Left lung (tissue), 14 donors: Measurements from ENCODE around the gene PLBD2. TPM values are rescaled to one million over a fixed set of nuclear protein-coding genes. Genes with fewer than 3 reads are reported as not detected.
A peak's percentile ranks its signal among the peaks of the same experiment; 100 is the strongest.

Source experiments
- ATAC-seq: fragments of 200-7000 bp; cut with Tn5 transposase; one replicate; pipeline ENCODE4 v1.9.1; 2020; ENCODE audit warnings: moderate library complexity
- DNase-seq, 4 donors: peaks; one replicate each; pipeline ENCODE4 v3.0.0-alpha.2; 2013 to 2020
- H3K27ac ChIP-seq, 2 donors: fragments of 200-600 bp; sonication (generic) in 1 of 2; one replicate each; pipeline versions ENCODE4 v1.5.0 to v1.8.0; 2020 to 2021
- H3K27me3 ChIP-seq, 2 donors: fragments of 200-600 bp; sonication (generic) in 1 of 2; one replicate each; pipeline versions ENCODE4 v1.5.0 to v1.8.0; 2020 to 2021
- H3K36me3 ChIP-seq, 2 donors: fragments of 200-600 bp; sonication (generic) in 1 of 2; one replicate each; pipeline versions ENCODE4 v1.5.0 to v1.8.0; 2020 to 2021
- H3K4me1 ChIP-seq, 2 donors: fragments of 200-600 bp; one replicate each; pipeline ENCODE4 v1.8.0; 2021
- H3K4me3 ChIP-seq, 2 donors: fragments of 200-600 bp; sonication (generic) in 1 of 2; one replicate each; pipeline versions ENCODE4 v1.5.0 to v1.8.0; 2020 to 2021; ENCODE audit warnings: mild to moderate bottlenecking in 1 of 2
- H3K9me3 ChIP-seq, 2 donors: fragments of 200-600 bp; sonication (generic) in 1 of 2; one replicate each; pipeline versions ENCODE4 v1.5.0 to v1.8.0; 2020 to 2021
- intact Hi-C, 2 donors: fragments of 100-400 bp; cut with DNase I; formaldehyde crosslinking; loops; one replicate each; pipeline versions ENCODE4 v1.11.2 to v1.14.2; 2022
- long read RNA-seq, 12 donors: library from polyadenylated mRNA in 2 of 12; unstranded in 2 of 12; transcript quantifications; one replicate each; pipeline ENCODE4 v2.0.0 and lab custom pipeline, GENCODE V29; 2019 to 2026
- polyA plus RNA-seq, 6 donors: library from polyadenylated mRNA; unstranded; fragments of 120-200 nt; gene quantifications; one replicate each; pipeline ENCODE4 v1.2.1, GENCODE V29; 2013; ENCODE audit not compliant: insufficient read length in 6 of 6
- total RNA-seq, 2 donors: library from RNA; stranded (reverse); fragmentation: NEBNext Ultra II Directional; extraction: Animal tissue kit (Norgen Biotek cat#: 25700); gene quantifications; one replicate each; pipeline ENCODE4 v1.2.1, GENCODE V29; 2021
- TF ChIP-seq, protein P1 (sequence below), 2 donors: fragments of 200-600 bp; sonication (generic) in 1 of 2; IDR thresholded peaks; one replicate each; pipeline versions ENCODE4 v1.5.0 to v1.8.0; 2021; ENCODE audit warnings: antibody characterized with exemption in 2 of 2
- donor health status: DM: no; HTN: yes; CAD: no.
- donor health status: DM: no; HTN: no; CAD: no.

PLBD2 gene, protein sequence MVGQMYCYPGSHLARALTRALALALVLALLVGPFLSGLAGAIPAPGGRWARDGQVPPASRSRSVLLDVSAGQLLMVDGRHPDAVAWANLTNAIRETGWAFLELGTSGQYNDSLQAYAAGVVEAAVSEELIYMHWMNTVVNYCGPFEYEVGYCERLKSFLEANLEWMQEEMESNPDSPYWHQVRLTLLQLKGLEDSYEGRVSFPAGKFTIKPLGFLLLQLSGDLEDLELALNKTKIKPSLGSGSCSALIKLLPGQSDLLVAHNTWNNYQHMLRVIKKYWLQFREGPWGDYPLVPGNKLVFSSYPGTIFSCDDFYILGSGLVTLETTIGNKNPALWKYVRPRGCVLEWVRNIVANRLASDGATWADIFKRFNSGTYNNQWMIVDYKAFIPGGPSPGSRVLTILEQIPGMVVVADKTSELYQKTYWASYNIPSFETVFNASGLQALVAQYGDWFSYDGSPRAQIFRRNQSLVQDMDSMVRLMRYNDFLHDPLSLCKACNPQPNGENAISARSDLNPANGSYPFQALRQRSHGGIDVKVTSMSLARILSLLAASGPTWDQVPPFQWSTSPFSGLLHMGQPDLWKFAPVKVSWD
- total RNA-seq = 10 to 100 TPM; 48.7 to 75.0 TPM
- polyA plus RNA-seq = 10 to 100 TPM; 17.7 to 21.9 (median 20.0) TPM
- long read RNA-seq, donor 1, full-length matches to known transcripts = 7 of 7 reads
- long read RNA-seq, donor 1, partial matches to known transcripts = 0 of 7 reads
- long read RNA-seq, donor 1, other reads (novel, unspliced or antisense) = 0 of 7 reads
- long read RNA-seq, donor 2, full-length matches to known transcripts = 3 of 3 reads
- long read RNA-seq, donor 2, partial matches to known transcripts = 0 of 3 reads
- long read RNA-seq, donor 2, other reads (novel, unspliced or antisense) = 0 of 3 reads
- long read RNA-seq, donor 3 = 0 reads
- long read RNA-seq, donor 4 = 0 reads
- long read RNA-seq, donor 5, full-length matches to known transcripts = 2 of 2 reads
- long read RNA-seq, donor 5, partial matches to known transcripts = 0 of 2 reads
- long read RNA-seq, donor 5, other reads (novel, unspliced or antisense) = 0 of 2 reads
- long read RNA-seq, donor 6, full-length matches to known transcripts = 2 of 2 reads
- long read RNA-seq, donor 6, partial matches to known transcripts = 0 of 2 reads
- long read RNA-seq, donor 6, other reads (novel, unspliced or antisense) = 0 of 2 reads
- long read RNA-seq, donor 7, full-length matches to known transcripts = 2 of 2 reads
- long read RNA-seq, donor 7, partial matches to known transcripts = 0 of 2 reads
- long read RNA-seq, donor 7, other reads (novel, unspliced or antisense) = 0 of 2 reads
- long read RNA-seq, donor 8, full-length matches to known transcripts = 2 of 2 reads
- long read RNA-seq, donor 8, partial matches to known transcripts = 0 of 2 reads
- long read RNA-seq, donor 8, other reads (novel, unspliced or antisense) = 0 of 2 reads
- long read RNA-seq, donor 9 = 0 reads
- long read RNA-seq, donor 10, full-length matches to known transcripts = 5 of 6 reads
- long read RNA-seq, donor 10, partial matches to known transcripts = 0 of 6 reads
- long read RNA-seq, donor 10, other reads (novel, unspliced or antisense) = 1 of 6 reads
- long read RNA-seq, donor 11, full-length matches to known transcripts = 10 of 10 reads
- long read RNA-seq, donor 11, partial matches to known transcripts = 0 of 10 reads
- long read RNA-seq, donor 11, other reads (novel, unspliced or antisense) = 0 of 10 reads
- long read RNA-seq, donor 12 = 0 reads

DNA sequence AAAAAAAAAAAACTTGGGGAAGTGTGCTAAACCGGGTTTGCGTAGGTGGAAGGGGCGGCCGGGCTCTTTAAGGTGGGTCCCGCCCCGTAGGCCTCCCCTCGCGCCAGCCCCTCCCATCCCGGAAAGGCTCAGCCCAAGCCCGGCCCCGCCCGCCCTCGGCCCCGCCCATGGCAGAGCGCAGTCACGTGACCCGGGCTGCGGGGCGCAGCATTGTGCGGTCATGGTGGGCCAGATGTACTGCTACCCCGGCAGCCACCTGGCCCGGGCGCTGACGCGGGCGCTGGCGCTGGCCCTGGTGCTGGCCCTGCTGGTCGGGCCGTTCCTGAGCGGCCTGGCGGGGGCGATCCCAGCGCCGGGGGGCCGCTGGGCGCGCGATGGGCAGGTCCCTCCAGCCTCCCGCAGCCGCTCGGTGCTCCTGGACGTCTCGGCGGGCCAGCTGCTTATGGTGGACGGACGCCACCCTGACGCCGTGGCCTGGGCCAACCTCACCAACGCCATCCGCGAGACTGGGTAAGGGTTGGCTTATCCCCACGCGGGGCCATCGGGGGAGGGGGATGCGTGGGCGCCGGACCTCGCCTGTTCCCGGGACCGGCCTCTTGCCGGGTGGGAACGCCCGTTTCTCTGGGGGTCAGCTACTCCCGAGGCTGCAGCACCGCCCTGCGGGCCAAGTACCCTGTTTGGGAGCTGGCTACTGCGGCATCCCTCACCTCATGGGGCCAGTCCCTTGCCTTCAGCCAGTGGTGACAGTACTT is at the start of gene PLBD2:
Gene PLBD2, plus strand, starts transcription at position 207 of the 752 bp plus-strand sequence. Its CDS starts 14 bp downstream, at position 221.
- peak; percentile 98 for ATAC-seq
- intact Hi-C loops = no loop called here

DNA sequence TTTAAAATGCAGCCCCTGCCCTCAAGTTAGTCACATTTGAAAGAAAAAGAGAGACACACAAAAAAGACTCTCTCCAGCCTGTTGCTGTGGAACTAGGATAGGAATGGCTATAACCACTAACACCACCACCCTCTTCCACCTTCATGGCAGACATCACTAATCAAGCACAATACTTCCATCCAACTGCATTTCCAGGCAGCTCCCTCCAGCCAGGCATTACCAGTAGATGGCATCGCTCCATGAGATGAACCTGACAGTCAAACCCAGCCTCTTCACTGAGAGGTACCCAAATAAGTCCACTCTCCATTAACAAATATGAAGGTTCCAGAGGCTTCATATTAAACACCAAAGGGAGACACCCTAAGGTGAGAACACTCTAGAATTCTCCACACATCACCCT is 47.9 kb upstream of the PLBD2 start:
- H3K27me3 ChIP-seq = no peaks in the 10 kb centered on the region
- no peaks in the 10 kb centered on the region for H3K9me3 ChIP-seq
- ATAC-seq = no peak
- no peak for DNase-seq
- intact Hi-C loops = loop anchor here in 1 of 2 donors (10.0 kb wide), 1 partner anchor 114 kb away; the partner anchor contains the start of gene SDSL
- H3K27ac ChIP-seq = no peak overlapping the region
- no peaks in the 10 kb centered on the region for H3K4me1 ChIP-seq
- H3K4me3 ChIP-seq = no peak overlapping the region
- H3K36me3 ChIP-seq = peaks cover 0 to 100% of the 10 kb centered on the region in 2 donors
- TF ChIP-seq, protein P1, sequence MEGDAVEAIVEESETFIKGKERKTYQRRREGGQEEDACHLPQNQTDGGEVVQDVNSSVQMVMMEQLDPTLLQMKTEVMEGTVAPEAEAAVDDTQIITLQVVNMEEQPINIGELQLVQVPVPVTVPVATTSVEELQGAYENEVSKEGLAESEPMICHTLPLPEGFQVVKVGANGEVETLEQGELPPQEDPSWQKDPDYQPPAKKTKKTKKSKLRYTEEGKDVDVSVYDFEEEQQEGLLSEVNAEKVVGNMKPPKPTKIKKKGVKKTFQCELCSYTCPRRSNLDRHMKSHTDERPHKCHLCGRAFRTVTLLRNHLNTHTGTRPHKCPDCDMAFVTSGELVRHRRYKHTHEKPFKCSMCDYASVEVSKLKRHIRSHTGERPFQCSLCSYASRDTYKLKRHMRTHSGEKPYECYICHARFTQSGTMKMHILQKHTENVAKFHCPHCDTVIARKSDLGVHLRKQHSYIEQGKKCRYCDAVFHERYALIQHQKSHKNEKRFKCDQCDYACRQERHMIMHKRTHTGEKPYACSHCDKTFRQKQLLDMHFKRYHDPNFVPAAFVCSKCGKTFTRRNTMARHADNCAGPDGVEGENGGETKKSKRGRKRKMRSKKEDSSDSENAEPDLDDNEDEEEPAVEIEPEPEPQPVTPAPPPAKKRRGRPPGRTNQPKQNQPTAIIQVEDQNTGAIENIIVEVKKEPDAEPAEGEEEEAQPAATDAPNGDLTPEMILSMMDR (IDR thresholded peaks at IDR 0.05) = no peak

More for the DNA sequence above, at the start of gene PLBD2:
- peak within 1 kb of the TSS; percentile 86 for H3K4me3 ChIP-seq
- no peaks in the 10 kb centered on the region for H3K9me3 ChIP-seq
- DNase-seq = peak; percentile 89 to 98 (median 96)
- peak within 1 kb of the TSS; percentile 69 to 80 for H3K27ac ChIP-seq
- H3K4me1 ChIP-seq = peaks cover 0 to 29% of the 10 kb centered on the region in 2 donors
- TF ChIP-seq, protein P1 (IDR thresholded peaks at IDR 0.05) = no peak
- no peaks in the 10 kb centered on the region for H3K36me3 ChIP-seq
- H3K27me3 ChIP-seq = no peaks in the 10 kb centered on the region

DNA sequence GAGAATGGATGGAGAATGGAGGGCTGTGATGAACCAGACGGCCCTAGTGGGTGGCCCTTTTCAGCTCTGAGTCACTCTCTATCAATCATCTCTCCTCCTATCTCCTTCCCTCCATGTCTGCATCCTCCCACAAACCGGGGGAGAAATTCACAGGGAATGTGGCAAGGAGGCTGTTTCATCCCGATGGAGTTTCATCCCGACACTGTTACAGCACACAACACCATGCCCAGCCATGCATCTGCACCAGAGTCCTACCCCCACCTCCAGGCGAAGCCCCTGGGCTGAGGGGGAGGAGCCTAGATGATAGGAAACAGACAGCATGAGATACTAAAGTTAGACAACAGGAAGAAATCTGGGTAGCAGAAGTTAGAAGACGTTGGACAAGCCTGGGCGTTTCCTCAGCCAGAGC is 44.3 kb upstream of the PLBD2 start:
- no peaks in the 10 kb centered on the region for H3K4me1 ChIP-seq
- no peak overlapping the region for H3K27ac ChIP-seq
- no peaks in the 10 kb centered on the region for H3K27me3 ChIP-seq
- no peak overlapping the region for H3K4me3 ChIP-seq
- intact Hi-C loops = loop anchor here in 1 of 2 donors (10.0 kb wide), 1 partner anchor 111 kb away; the partner anchor contains the start of gene SDSL
- no peaks in the 10 kb centered on the region for H3K9me3 ChIP-seq
- peaks cover 0 to 100% of the 10 kb centered on the region in 2 donors for H3K36me3 ChIP-seq
- ATAC-seq (peak; percentile 37), DNase-seq (peak in 1 of 4 donors; percentile 5)
- TF ChIP-seq, protein P1 (IDR thresholded peaks at IDR 0.05) = no peak

DNA sequence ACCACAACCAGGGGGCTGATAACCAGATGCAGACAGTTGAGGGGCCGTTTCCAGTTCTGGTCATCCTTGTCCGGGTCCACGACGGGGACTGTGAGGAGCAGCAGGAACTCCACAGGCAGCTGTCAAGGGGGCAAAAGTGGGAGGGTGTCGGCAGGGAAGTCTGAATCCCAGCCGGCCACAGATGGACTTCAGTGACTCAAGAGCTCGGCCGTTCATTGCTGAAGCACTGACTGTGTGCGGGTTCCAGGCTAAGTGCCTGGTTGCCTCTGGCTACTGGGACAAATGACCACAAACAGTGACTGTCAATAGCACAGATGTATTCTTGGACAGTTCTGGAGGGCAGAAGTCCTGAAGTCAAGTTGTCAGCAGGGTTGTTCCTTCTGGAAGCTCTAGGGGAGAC is 43.0 kb upstream of the PLBD2 start:
- Histone ChIP-seq H3K27ac (no peak overlapping the region), H3K27me3 (no peaks in the 10 kb centered on the region), H3K36me3 (peaks cover 0 to 100% of the 10 kb centered on the region in 2 donors), H3K9me3 (no peaks in the 10 kb centered on the region), H3K4me3 (no peak overlapping the region), H3K4me1 (no peaks in the 10 kb centered on the region)
- intact Hi-C loops = loop anchor here in 1 of 2 donors (10.0 kb wide), 1 partner anchor 109 kb away; the partner anchor contains the start of gene SDSL
- ATAC-seq (no peak), DNase-seq (no peak)
- TF ChIP-seq, protein P1 (IDR thresholded peaks at IDR 0.05) = no peak
